GM18517 (cell line): ENCODE results near the gene PCBD2.
"Not testable (repeated sequence)": the region's sequence is repeated elsewhere in the genome, so short reads cannot be mapped to it uniquely, and the experiment has no call there.

Experiments used
- ATAC-seq: cut with Tn5 transposase; IDR thresholded peaks from one replicate; pipeline ENCODE4 v1.9.1; 2021; ENCODE audit warnings: mild to moderate bottlenecking, moderate library complexity; ENCODE audit not compliant: unreplicated experiment

PCBD2 gene

GRCh38 chr5:134957920-134958608, 53.1 kb downstream of the PCBD2 start:
- ATAC-seq = no peak

GRCh38 chr5:134958755-134959154, 53.8 kb downstream of the PCBD2 start:
- no peak for ATAC-seq

- ATAC-seq = no peak
These were observed 58.2 kb downstream of the PCBD2 start for GRCh38 chr5:134963098-134963497.

DNA sequence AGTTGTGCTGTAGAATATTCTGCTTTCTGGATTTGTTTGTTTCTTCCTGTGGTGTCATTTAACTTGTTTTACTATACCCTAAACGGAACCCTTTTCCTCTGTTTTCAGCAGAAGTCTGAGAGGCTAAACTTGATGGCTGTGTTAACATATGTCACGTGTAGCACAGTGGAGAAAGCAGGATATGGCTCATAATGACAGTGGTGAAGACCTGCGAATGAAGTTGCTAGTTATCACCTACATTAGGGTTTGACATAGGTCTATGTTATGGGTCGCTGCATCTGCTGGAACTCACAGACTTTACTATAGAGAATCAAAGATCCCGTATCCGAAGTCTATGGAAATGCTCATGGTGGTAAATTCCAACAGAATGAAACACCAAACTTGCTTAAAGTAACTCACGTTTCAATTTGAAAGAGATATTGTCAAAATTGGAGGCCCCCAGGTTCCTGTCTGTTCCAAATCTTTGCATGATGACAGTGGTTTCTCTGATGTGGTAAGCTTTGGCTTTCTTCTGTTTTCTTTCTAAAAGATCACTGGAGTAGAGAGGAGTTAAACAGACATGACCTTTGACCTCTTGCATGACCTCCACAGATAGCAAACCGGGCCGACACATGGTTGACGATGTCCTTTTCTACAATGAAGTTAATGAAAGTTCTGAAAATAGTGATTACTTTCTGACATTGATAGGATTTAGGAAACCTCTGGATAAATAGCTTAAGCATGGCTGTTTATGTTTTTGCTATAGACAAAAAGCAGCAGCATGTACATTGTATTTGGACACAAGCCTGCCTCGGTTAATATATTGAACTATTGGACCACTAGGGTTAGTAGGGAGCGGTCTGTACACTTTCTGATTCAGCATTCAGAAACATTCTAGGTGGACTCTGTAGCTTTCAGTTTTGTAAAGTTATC, 59.7 kb downstream of the PCBD2 start:
- ATAC-seq = no peak

GRCh38 chr5:134965271-134965825, 60.4 kb downstream of the PCBD2 start:
- ATAC-seq = no peak

GRCh38 chr5:134967607-134968006, 62.7 kb downstream of the PCBD2 start, which contains the start of gene CATSPER3:
Gene CATSPER3 (plus strand): TSS chr5:134967907. CDS start chr5:134967992, 85 bp downstream.
- no peak for ATAC-seq

DNA sequence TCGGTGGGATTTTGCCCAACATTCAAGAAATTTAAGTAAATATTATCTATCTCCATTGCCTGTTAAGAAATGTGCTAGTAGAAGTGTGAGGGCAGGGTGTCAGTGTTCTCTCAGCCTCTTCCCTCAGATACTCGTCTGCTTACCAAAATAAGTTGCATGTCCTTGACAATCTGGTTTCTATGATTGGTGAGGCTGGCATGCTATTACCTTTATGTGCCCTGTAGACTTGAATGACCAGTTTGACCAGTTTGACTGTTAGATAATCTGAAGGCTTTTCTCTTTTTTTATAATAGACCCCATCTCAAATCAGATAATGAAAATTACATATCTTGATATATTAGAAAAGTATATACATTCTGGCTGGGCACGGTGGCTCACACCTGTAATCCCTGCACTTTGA, 63.1 kb downstream of the PCBD2 start:
- no peak for ATAC-seq

- no peak for ATAC-seq
These were observed 64.2 kb downstream of the PCBD2 start for GRCh38 chr5:134969166-134969565.

DNA sequence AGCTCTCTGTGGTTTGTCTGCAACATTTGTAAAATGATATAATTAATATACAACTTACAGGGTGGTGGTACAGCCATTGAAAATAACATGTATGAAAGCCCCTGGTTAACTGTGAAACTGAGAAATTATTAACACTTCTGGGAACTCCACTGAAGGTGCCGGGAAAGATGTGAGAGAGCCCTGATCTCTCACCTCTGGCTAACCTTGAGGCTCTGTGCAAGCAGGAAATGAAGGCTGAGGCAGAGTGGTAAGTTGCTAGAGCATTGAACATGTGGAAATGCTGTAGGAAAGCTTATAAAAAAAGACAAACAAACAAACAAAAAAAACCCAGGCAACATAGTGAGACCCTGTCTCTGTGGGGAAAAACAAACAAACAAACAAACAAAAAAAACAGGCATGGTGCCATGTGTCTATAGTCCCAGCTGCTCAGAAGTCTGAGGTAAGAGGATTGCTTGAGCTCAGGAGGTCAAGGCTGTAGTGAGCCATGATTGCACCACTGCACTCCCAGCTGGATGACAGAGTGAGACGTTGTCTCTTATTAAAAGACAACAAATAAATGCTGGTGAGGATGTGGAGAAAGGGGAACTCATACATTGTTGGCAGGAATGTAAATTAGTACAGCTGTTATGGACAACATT, 70.3 kb downstream of the PCBD2 start:
- ATAC-seq = no peak

DNA sequence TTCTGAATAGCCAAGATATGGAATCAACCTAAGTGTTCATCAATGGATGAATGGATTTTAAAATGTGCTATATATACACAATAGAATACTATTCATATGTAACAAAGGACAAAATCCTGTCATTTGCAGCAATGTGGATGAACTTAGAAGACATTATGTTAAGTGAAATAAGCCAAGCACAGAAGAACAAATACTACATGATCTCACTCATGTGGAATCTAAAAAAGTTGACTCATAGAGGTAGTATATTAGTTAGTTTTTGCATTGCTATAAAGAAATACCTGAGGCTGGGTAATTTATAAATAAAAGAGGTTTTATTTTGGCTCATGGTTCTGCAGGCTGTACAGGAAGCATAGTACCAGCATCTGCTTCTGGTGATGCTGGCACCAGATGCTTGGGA, 70.9 kb downstream of the PCBD2 start:
- ATAC-seq = no peak

GRCh38 chr5:134976841-134977240, 71.9 kb downstream of the PCBD2 start:
- no peak for ATAC-seq

- ATAC-seq = no peak
These were observed 74.5 kb downstream of the PCBD2 start for GRCh38 chr5:134979416-134979815.

DNA sequence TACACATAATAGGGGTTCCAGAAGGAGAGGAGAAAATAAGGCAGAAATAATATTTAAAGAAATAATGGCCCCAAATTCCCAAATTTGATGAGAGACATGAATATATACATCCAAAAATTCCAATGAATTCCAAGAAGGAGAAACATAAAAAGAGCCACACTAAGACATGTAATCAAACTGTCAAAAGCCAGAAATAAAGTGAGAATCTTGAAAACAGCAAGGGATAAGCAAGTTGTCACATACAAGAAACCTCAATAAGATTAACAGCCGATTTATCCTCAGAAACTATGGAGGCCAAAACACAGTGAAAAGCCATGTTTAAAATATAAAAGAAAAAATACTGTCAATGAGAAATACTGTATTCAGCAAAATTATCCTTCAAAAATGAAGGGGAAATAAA, 77.3 kb downstream of the PCBD2 start:
- no peak for ATAC-seq

DNA sequence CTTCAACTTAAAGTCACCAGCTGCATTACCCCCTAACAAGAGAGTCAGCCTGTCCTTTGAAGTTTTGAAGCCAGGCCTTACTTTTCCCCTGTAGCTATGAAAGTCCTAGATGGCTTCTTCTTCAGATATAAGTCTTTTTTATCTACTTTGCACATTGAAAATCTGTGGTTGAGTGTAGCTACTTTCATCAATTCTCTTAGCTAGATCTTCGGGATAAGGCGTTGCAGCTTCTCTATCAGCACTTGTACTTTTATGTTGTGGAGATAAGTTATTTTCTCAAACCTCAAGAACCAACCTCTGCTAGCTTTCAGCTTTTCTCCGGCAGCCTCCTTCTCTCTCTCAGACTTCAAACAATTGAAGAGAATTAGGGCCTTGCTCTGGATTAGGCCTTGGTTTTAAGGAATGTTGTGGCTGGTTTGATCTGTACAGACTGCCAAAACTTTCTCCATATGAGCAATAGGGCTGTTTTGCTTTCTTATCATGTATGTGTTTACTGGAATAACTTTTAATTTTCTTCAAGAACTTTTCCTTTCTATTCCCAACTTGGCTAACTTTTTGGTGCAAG, 84.4 kb downstream of the PCBD2 start:
- ATAC-seq = no peak

GRCh38 chr5:134990183-134990582, 85.3 kb downstream of the PCBD2 start:
- ATAC-seq = not testable (repeated sequence)

DNA sequence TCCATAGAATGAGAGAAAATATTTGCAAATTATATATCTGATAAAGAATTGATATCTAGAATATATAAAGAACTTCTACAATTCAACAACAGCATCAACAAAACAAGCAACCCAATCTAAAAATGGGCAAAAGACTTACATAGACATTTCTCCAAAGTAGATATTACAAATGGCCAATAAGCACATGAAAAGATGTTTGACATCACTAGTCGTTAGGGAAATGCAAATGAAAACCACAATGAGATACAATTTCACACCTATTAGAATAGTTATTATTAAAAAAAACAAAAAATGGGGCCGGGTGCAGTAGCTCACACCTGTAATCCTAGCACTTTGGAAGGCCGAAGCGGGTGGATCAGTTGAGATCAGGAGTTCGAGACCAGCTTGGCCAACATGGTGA, 87.2 kb downstream of the PCBD2 start:
- no peak for ATAC-seq

- no peak for ATAC-seq
These were observed 88.2 kb downstream of the PCBD2 start for GRCh38 chr5:134993161-134993560.

DNA sequence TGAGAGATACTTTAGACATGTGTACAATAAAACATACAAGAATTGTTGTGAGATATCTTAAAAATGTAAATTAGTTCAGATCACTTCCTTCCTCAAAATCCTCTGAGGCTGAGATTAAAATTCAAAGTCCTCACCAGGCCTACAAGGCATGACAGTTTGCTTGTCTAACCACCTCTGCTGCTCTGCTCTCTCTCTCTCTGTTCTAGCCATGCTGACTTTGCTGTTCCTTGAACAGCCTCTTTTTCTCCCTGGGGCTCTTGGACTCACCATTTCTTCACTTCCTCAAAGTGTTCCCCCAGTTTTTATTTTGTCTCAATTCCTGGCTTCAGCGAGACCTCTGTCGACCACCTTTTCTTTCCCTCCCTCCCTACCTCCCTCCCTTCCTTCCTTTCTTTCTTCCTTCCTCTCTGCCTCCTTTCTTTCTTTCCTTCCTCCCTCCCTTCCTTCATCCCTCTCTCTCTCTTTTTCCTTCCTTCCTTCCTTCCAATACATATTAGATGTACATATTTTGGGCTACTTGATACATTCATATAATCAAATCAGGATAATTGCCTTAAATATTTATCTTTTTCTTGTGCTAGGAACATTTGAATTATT, 89.7 kb downstream of the PCBD2 start:
- ATAC-seq = no peak

- ATAC-seq = no peak
These were observed 91.0 kb downstream of the PCBD2 start for GRCh38 chr5:134995850-134996402.

DNA sequence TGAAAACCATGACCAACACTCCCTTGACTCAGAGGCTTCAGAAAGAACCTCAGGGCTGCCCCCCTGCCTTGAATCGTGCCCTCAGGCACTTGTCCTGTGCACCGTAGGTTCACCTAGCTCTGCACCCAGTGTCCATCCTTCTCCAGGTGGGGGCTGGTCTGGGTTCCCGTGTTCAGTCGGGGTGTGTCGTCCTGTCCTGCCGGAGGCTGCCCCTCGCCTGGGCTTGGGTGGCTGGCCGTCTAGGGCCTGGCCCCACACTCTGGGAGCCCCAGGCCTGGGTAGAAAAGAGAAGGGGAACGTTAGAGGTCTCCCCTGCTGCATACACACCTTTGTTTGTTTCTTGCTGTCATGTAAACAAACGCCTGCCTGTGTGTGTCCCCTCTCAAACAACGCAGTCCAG, 92.1 kb downstream of the PCBD2 start:
- no peak for ATAC-seq
